GM21447 (cell line): ENCODE measurements around the gene PGLYRP1.

Source experiments
- ATAC-seq: cut with Tn5 transposase; IDR thresholded peaks from one replicate; pipeline ENCODE4 v1.9.1; 2021; ENCODE audit not compliant: unreplicated experiment

Gene PGLYRP1, protein sequence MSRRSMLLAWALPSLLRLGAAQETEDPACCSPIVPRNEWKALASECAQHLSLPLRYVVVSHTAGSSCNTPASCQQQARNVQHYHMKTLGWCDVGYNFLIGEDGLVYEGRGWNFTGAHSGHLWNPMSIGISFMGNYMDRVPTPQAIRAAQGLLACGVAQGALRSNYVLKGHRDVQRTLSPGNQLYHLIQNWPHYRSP

DNA sequence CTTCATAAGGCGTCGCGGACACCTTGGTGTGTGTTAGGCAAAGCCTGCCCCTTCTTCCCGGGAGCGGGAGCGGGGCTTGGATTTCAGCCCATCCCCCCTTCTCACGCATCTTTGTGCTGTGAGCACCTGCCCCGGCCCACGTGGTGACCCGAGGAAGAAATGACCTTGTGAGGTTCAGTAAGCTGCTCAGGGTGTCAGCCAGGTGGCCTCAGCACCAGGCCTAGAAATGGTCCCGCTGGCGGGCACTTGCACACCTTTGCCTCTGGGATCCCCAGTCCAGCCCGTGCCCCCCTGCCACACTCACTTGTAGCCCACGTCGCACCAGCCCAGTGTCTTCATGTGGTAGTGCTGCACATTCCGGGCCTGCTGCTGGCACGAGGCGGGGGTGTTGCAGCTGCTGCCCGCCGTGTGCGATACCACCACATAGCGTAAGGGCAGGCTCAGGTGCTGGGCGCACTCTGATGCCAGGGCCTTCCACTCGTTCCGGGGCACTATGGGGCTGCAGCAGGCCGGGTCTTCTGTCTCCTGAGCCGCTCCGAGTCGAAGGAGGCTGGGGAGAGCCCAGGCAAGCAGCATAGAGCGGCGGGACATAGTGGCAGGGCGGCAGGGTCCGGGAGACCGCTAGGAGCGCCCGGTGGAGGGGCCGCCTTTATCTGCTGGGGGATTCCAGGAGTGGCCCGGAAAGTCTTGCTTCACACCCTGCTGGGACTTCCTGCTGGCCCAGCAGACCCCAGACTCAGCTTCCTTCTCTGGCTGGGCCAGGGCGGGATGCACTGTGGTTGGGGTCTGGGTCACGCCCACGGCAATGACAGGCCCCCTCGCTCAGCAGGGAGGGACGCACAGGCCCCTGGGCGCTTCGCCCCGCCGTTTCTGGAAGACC, at the start of gene PGLYRP1:
PGLYRP1 (minus strand) TSS at position 623 of the 880 bp plus-strand sequence; CDS start at position 591, 32 bp downstream.
- no peak for ATAC-seq

DNA sequence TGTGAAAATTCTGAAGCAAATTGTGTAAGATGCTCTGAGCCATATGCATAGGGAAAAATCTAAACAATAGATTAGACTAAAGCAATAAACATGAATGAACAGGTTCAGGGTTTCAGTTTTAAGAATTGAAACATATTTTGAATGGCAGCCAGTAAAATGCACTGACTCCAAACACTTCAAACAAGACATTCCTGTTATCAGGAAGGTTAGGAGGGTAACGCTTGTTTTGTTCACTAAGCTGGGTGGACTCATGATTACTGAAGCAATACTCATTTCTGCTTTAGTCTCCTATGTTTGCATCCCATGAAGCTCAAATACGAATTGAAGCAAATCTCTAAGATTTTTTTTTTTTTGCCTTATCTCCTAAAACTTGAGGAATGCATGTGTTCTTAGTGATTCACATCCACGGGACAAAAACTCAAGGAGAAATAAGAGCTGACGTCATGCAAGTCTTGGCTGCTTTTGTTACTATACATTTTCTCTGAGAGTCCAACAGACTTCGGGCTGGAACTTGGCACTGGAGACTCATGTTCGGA, 47.0 kb upstream of the PGLYRP1 start:
- no peak for ATAC-seq

DNA sequence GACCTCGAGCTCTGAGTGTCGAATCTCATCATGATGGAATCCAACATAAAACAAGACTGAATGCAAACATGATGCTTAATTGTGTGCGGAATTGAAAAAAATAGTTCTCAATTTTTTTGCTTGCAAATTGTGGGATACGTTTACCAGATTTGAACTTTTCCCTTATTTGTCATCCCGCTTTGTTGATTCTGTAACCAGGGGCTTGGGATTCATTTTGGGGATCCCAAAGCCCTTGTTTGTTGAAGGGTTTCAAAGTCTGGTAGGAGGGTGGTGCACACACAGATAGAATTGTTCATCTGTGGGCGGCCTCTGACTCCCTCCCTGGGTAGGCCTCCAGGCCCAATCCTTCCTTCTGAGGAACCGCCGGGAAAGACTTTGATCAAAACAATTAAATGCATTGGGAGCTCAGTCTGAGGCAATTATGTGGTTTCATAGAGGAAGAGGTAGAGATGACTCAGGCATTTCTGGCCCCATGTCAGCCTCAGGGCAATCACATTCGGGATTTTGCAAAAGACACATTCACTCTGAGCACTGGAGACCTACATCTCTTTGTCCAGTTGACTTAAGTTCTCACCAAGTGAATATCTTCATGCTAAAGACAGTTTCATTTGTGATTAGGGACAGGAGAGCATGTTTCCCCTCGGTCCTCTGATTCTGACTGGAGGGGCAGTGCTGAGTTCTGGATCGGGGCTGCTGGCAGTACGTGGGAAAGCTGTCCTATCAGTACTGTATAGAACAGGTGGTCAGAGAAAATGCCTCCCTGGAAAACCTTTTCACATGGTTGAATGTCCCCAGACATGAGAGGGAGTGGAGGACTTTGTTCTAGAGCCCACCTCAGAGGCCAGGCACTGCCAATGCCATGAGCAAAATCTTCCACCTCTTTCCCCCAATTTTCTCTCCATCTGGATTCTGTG, 45.7 kb upstream of the PGLYRP1 start:
- no peak for ATAC-seq

GRCh38 chr19:46067691-46068090, 44.8 kb upstream of the PGLYRP1 start:
- no peak for ATAC-seq

DNA sequence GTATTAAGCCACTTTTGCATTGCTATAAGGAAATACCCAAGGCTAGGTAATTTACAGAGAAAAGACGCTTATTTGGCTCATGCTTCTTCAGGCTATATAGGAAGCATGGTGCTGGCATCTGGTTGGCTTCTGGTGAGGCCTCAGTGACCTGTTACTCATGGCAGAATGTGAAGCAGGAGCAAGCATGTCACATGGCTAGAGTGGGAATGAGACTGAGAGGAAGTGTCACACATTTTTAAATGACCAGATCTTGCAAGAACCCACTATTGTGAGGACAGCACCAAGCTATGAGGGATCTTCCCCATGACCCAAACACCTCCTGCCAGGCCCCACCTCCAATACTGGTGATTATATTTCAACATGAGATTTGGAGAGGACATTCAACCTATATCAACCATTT, 43.6 kb upstream of the PGLYRP1 start:
- no peak for ATAC-seq

GRCh38 chr19:46065486-46066071, 42.7 kb upstream of the PGLYRP1 start:
- no peak for ATAC-seq

GRCh38 chr19:46063201-46063600, 40.3 kb upstream of the PGLYRP1 start:
- ATAC-seq = no peak

GRCh38 chr19:46060012-46060411, 37.2 kb upstream of the PGLYRP1 start:
- ATAC-seq = no peak

DNA sequence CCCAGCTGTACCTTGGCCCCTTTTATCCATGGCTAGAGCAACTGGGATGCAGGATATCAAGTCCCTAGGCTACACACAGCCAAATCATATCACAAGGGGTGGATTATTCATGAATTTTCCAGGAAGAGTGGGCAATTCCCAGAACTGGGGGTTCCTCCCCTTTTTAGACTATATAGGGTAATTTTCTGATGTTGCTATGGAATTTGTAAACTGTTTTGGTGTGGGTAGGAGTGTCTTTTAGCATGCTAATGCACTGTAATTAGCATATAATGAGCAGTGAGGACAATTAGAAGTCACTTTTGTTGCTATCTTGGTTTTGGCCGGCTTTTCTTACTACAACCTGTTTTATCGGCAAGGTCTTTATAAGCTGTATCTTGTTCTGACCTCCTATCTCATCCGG, 35.9 kb upstream of the PGLYRP1 start:
- ATAC-seq = no peak

- no peak for ATAC-seq
Measured at GRCh38 chr19:46056536-46056935, 33.7 kb upstream of the PGLYRP1 start.

DNA sequence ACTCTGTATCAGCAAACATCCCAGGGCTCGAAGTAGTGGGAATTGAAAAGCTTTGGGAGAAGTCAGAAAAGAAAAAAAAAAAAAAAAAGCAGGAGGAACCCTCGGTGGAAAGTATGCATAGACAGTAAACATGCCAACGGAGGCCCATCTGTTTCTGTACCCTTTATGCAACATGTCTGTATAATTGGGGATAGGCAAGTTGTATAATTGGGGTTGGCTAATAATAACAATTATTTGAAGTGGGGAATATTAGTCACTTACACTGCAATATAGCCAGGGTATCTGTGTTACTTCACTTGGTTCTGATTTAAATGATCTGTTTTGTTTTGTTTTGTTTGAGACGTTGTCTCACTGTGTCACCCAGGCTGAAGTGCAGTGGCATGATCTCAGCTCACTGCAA, 30.0 kb upstream of the PGLYRP1 start:
- no peak for ATAC-seq

- no peak for ATAC-seq
Measured at GRCh38 chr19:46049597-46049996, 26.7 kb upstream of the PGLYRP1 start.

- no peak for ATAC-seq
Measured at GRCh38 chr19:46043519-46043918, 20.7 kb upstream of the PGLYRP1 start.

GRCh38 chr19:46042252-46042883, 19.5 kb upstream of the PGLYRP1 start:
- ATAC-seq = no peak

- no peak for ATAC-seq
Measured at GRCh38 chr19:46040952-46041500, 18.2 kb upstream of the PGLYRP1 start, which contains the start of gene IGFL4. Gene IGFL4 (minus strand): TSS chr19:46041002. CDS start chr19:46040962, 40 bp downstream.

DNA sequence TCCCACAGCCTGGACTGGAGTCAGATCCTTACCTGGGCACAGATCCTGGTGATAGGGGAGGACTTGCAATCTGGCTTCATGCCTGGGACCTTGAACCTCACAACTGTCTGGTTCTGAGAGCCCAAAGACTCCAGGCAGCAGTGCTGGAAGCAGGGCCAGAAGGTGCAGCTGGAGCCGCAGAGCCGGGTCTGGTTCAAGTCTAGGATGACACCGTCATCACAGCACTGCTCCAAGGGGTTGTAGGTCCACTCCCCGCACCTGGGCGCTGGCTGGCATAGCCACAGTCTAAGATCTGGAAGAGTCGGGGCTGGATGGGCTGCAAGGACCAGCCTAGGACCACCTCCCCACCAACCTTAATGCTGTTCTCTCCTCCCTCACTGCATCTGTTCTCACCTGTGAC, 17.3 kb upstream of the PGLYRP1 start:
- no peak for ATAC-seq

DNA sequence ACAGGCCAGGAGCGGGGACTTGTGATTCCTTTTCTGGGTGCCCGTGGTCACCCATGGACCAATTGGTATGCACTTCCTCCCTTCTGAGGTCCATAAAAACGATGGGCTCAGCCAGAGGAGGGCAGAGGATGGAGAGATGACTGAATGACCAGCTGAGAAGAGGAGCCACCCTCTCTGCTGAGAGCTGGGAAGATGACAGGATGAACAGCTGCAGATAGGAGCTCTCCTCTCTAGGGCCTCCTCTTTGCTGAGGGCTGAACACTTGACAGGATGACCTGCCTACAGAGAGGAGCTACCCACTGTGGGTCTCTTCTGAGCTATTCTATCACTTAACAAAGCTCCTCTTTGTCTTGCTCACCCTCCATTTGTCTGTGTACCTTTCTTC, 13.9 kb upstream of the PGLYRP1 start:
- ATAC-seq = no peak

GRCh38 chr19:46035986-46036743, 13.3 kb upstream of the PGLYRP1 start:
- ATAC-seq = no peak

DNA sequence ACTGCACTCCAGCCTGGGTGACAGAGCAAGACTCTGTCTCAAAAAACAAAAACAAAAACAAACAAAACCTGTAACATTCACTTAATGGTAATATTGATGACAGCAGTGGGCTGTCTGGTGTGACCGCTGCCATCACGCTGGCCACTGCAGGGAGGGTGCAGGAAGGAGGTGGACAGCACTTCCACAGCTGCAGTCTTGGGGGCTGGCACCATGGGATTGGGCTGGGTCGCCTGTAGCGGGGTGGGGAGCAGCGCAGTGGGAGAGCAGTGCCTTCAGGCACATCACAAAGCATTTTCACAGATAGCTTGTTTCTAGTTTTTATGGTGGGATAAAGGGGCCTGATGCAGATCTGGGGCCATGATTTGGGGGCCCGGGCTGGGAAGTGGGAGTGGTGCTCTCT, 12.7 kb upstream of the PGLYRP1 start:
- no peak for ATAC-seq
